ENCODE data around the gene DNAH1.

The DNAH1 gene

DNA sequence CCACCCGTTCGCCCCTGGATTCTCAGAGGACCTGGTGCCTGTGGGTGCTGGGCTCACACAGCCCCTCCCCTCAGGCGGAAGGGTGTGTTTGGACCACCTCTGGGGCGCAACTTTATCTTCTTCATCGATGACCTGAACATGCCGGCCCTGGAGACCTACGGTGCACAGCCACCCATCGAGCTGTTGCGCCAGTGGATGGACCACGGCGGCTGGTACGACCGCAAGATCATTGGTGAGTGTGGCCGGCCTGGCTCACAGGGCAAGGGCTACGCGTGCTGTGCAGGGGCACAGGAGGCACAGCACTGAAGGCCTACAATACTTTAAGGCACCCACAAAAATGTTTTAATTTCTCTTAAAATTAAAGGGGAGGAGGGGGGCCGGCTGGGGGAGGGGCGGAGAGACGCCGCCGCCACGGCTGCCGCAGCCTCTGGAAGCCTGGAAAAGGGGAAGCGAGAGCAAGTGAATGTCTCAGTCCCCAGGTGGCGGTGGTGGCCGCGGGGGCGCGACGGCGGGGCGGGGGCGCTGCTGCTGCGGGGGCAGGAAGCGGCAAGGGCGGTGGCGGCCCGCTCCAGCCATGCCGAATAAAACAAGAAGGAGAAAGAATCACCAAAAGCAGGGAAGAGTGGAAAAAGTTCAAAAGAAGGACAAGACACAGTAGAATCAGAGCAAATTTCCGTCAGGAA lies 56.8 kb downstream of the DNAH1 start:
- H3K27ac ChIP-seq: peak overlapping the region in 1 of 21 experiments; percentile 20
- no peak overlapping the region for H3K4me3 ChIP-seq

DNA sequence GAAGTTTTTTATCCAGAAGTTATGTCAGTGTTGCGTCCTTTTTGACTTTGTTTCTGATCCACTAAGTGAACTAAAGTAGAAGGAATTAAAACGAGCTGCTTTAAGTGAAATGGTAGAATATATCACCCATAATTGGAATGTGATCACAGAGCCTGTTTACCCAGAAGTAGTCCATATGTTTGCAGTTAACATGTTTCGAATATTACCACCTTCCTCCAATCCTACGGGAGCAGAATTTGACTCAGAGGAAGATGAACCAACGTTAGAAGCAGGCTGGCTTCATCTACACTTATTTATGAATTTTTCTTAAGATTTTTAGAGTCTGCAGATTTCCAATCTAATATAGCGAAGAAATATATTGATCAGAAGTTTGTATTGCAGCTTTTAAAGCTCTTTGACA lies 57.6 kb downstream of the DNAH1 start:
- Histone ChIP-seq H3K27ac (peak overlapping the region in 1 of 21 experiments; percentile 19), H3K4me3 (no peak overlapping the region)

DNA sequence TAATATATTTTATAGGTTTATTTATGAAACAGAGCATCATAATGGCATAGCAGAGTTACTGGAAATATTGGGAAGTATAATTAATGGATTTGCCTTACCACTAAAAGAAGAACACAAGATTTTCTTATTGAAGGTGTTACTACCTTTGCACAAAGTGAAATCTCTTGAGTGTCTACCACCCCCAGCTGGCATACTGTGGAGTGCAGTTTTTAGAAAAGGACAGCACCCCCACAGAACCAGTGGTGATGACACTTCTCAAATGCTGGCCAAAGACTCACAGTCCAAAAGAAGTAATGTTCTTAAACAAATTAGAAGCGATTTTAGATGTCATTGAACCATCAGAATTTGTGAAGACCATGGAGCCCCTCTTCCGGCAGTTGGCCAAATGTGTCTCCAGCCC lies 58.1 kb downstream of the DNAH1 start:
- no peak overlapping the region for H3K4me3 ChIP-seq
- no peak overlapping the region for H3K27ac ChIP-seq

DNA sequence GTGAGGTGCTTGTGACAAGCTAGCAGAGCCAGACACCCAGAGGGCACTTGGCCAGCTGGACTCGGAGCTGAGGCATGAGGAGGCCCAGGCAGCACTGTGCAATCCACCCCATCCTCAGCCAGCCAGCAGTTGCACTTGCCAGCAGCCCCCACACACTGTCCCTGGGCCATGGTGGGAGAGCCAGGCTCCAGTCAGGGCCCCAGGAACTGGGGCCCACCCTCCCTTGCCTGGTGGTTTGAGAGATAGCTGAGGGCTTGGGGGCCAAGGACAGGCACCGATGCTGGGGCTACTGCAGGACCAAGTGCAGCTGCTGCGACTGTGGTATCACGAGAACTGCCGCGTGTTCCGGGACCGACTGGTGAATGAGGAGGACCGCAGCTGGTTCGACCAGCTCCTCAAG lies 63.5 kb downstream of the DNAH1 start:
- no peak overlapping the region for H3K4me3 ChIP-seq
- no peak overlapping the region for H3K27ac ChIP-seq

DNA sequence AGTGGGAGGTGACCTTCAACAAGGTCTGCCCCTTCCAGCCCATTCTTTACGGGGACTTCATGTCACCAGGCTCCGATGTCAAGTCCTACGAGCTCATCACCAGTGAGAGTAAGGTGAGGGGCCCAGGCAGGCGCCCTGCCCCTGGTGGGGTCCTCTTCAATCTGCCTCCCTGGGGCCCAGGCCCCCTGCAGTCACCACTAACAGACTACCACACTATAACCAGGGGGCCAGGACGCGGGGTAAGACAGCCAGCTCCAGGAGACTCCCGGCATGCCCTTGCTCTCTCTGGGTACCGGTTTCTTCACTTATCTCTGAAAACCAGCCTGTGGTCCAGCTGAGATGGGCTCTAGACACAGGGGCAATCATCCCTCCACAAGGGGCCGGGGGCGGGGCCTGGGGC lies 63.9 kb downstream of the DNAH1 start:
- no peak overlapping the region for H3K4me3 ChIP-seq
- H3K27ac ChIP-seq: no peak overlapping the region

DNA sequence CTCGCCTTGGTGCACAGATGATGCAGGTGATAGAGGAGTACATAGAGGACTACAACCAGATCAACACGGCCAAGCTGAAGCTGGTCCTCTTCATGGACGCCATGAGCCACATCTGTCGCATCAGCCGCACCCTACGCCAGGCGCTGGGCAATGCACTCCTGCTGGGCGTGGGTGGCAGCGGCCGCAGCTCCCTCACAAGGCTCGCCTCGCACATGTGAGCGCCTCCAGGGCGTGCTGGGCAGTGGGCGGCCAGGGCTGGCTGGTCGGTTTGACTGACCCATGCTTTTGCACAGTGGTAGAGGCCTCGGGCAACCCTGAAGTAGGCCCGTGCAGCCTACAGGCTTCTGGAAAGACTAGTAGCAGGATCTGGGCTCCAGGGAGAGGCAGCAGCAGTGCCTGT lies 65.5 kb downstream of the DNAH1 start:
- Histone ChIP-seq H3K27ac (no peak overlapping the region), H3K4me3 (no peak overlapping the region)

DNA sequence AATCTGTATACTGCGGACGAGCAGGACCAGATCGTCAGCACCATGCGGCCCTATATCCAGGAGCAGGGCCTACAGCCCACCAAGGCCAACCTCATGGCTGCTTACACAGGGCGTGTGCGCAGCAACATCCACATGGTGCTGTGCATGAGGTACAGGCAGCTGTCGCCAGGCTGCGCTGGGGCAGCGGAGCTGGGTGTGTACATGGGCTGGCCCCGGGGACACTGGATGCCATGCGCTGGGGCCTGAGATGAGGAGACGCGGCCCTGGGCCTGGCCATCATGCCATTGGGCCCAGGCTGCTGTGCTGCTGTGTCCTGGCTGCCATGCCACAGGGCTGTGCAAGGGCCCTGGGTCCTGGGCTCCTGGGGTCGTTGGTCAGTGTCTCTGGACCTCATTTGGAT lies 67.3 kb downstream of the DNAH1 start:
- H3K4me3 ChIP-seq: no peak overlapping the region
- no peak overlapping the region for H3K27ac ChIP-seq

DNA sequence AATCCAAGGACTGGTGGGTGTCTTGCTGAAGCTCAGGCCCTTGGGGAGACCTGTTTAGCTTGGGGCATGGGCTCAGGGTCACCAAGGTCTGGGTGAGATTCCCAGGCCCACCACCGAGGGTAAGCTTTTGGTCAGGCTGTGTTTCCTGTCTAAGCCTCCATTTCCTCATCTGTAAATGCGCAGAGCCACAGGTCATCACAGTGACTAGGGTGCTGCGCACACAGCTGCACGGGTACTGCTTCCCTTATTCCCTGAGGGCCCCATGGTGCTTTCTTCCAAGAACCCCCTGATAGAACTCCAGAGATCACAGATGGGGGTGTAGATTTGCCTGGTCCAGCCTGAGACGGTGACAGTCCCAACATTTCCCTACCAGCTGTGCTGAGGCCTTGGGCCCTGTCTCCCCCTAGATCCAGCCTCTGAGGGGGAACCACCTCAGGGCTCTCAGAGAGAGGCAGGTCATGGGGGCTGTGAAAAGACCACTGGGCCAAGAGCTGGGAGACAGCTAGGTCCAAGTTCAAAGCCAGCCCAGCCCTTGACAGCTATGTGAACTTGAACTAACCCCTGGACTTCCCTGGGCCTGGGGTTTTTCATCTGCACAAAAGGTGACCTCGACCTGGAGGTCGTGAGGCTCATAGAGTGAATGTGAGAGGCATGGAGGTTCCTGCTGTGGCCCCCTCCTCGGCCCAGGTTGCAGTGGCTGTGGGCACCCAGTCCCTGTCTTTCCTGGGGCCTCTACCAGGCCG lies 68.1 kb downstream of the DNAH1 start:
- H3K27ac ChIP-seq: no peak overlapping the region
- H3K4me3 ChIP-seq: no peak overlapping the region

DNA sequence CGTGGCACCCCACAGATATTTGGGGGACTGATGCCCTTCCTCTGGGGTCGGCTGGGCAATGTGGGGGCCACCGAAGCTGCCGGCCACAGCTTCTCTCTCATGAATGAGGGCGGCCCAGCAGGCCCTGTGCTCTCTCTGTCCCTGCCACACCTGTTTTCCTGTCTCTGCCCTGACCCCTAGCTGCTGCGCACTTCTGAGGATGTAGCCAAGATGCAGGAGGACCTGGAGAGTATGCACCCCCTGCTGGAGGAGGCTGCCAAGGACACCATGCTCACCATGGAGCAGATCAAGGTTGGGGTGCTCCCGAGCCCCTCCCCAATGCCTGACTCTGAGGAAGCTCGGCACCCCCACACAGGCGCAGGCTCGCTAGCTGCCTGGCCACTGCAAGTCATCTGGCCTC lies 69.0 kb downstream of the DNAH1 start:
- H3K4me3 ChIP-seq: no peak overlapping the region
- H3K27ac ChIP-seq: no peak overlapping the region

DNA sequence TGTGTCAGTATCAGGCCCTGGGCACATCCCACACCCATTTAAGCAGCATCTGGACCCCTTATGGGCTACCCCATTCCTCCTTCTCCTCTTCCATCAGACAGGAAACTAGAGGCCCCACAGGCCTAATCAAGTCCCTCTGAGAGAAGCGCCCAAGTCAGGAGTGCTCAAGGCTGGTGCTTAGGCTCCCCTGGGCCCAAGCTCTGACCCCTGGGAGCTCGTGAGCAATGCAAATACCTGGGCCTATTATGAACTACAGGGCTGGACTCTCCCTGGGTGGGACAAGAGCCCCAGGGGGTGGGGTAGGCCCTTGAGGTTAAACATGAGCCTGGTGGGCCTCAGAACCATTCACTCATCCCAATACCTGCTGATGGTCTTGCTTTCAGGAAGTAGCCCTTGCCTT lies 71.4 kb downstream of the DNAH1 start:
- no peak overlapping the region for H3K27ac ChIP-seq

DNA sequence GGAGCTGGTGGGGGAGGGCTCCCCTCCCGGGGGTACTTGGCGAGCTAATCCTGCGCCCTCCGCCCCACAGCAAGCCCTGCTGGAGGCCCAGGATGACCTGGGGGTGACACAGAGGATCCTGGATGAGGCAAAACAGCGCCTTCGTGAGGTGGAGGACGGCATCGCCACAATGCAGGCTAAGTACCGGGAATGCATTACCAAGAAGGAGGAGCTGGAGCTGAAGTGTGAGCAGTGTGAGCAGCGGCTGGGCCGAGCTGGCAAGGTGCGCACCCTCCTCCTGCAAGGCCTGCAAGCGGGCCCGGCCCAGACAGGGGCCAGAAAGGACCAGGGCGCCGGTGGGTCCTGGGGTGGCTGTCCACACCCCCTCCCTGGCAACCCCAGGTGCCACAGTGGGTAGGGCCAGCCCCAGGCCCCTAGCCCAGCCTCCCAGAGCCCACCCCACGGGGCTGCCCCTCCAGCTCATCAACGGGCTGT lies 72.3 kb downstream of the DNAH1 start:
- Histone ChIP-seq H3K27ac (no peak overlapping the region), H3K4me3 (no peak overlapping the region)

More for the DNA sequence above, 71.4 kb downstream of the DNAH1 start:
- no peak overlapping the region for H3K4me3 ChIP-seq

DNA sequence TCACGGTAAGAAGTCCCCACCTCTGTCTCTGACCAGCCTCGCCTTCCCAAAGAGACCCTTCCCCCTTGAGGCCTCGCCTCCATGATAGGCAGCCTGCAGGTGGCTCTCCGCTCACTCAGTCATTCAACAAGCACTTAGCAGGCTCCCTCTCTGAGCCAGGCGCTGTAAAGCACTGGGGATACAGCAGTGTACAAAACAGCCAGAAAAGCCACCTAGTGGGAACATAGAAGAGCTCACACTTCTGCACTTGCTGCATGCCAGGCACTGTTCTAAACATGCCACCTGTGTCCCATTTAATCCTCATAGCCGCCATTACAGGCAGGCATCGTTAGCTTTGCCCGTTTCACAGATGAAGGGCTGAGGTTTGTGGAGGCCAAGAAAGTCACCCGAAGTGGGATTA lies 72.8 kb downstream of the DNAH1 start:
- no peak overlapping the region for H3K4me3 ChIP-seq
- H3K27ac ChIP-seq: no peak overlapping the region

DNA sequence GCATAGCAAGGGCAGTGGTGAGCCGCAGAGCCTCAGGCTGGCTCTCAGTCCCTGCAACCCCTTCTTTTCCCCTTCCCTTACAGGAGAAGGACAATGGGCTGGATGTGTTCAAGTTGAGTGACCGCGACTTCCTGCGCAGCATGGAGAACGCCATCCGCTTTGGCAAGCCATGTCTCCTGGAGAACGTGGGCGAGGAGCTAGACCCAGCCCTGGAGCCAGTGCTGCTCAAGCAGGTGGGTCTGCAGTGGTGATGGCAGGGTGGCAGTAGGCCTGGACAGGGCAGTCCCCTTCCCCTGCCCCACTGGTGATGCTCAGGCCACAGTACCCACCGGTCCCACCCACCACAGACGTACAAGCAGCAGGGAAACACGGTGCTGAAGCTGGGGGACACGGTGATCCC lies 75.0 kb downstream of the DNAH1 start:
- no peak overlapping the region for H3K27ac ChIP-seq

DNA sequence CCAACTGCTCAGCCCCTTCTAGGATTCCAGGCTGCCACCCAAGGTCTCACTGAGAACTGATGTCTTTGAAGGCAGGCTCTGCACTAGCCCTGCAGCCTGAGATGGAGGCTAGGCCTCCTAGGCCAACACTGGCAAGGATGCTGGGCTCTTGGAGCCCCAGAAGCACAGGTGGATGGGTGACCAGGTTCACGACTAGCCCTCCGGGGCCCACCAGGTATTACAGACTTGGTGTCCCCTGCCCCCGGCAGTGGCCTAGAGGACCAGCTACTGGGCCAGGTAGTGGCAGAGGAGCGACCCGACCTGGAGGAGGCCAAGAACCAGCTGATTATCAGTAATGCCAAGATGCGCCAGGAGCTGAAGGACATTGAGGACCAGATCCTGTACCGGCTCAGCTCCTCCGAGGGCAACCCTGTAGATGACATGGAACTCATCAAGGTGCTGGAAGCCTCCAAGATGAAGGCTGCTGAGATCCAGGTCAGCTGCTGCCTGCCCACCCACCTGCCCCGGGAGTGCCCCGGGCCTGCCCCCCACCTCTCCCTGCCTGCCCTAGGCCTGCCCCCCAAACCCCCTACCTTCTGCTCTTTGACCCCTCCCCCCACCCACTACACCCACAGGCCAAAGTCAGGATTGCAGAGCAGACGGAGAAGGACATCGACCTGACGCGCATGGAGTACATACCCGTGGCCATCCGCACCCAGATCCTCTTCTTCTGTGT lies 76.3 kb downstream of the DNAH1 start:
- no peak overlapping the region for H3K27ac ChIP-seq
- H3K4me3 ChIP-seq: no peak overlapping the region

More for the DNA sequence above, 75.0 kb downstream of the DNAH1 start:
- no peak overlapping the region for H3K4me3 ChIP-seq

DNA sequence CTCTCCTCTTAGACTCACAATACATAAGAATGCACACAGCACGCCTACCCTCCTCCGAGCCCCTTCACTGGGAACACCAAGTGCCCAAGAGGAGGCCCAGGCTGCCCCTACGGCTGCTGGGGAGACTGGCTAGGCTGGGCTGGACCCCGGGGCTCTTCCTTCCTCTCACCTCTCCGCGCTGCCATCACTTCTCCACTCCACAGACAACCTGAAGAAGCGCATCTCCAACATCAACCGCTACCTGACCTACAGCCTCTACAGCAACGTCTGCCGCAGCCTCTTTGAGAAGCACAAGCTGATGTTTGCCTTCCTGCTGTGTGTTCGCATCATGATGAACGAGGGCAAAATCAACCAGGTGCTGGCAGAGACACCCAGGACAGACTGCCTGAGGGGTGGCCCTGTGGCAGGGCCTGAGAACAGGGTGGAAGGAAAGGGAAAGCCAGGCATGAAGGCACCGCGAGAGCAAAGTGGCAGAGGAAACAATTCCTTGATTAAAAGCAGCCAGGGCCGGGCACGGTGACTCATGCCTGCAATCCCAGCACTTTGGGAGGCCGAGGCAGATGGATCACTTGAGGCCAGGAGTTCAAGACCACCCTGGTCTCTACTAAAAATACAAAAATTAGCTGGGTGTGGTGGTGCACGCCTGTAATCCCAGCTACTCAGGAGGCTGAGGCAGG lies 77.2 kb downstream of the DNAH1 start:
- no peak overlapping the region for H3K4me3 ChIP-seq

DNA sequence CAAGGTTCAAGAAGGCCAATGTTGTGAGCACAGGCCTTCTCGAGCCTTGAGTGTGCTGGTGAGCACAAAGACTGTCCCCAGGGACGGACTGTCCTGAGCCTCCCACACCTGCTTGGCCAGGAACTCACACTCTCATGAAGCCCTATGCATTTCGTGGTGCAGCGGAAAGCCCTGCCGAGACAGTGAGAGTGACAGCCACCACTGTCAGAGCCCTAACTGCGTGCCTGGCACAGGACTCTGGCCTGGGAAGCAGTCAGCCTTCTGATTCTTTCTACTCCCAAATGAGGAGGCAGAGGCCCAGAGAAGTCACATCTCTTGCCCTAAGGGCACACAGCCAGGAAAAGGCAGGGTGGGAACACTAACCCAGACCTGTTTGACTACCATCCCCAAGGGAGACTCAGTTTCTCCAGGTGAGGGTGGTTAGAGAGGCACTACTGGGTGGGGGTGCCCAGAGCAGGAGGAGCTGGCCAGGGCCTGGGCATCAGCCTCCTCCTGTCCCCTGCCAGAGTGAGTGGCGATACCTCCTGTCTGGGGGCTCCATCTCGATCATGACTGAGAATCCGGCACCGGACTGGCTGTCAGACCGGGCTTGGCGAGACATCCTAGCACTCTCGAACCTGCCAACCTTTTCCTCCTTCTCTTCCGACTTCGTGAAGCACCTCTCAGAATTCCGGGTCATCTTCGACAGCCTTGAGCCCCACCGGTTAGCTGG lies 78.0 kb downstream of the DNAH1 start:
- Histone ChIP-seq H3K27ac (no peak overlapping the region), H3K4me3 (no peak overlapping the region)

More for the DNA sequence above, 77.2 kb downstream of the DNAH1 start:
- no peak overlapping the region for H3K27ac ChIP-seq

DNA sequence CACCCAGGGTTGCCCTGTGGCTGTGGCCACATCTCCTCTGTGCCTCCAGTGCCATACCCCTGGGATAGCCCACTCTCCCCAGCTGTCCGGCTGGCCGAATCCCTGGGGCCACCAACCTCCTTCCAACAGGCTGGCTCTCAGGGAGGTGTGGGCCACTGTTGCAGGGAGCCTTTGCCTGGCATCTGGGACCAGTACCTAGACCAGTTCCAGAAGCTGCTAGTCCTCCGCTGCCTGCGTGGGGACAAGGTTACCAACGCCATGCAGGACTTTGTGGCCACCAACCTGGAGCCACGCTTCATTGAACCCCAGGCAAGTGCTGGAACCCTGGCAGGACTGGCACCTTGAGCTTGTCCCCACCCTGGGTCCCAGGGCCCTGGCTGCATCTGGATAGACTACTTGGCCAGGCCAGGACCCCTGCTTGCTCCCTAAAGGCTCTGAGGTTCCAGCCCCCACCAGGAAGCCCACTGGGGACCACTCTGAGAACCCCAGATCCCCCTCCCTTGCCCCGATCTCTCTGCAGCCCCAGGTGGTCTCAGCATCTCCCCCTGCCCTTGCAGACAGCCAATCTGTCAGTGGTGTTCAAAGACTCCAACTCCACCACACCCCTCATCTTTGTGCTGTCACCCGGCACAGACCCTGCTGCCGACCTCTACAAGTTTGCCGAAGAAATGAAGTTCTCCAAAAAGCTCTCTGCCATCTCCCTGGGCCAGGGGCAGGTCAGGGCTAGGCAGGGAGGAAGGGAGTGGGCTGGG lies 78.8 kb downstream of the DNAH1 start:
- no peak overlapping the region for H3K27ac ChIP-seq
- no peak overlapping the region for H3K4me3 ChIP-seq

DNA sequence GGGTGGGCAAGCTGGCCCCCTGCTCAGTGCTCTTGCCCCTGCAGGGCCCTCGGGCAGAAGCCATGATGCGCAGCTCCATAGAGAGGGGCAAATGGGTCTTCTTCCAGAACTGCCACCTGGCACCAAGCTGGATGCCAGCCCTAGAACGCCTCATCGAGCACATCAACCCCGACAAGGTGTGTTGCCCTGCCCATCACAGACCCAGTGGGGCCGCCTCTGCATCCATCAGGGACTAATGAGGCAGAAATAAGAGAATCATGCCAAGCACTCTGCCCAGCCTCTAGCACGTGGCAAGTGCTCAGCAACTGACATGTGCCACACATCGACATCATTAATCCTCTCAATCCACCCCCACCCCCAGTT lies 79.4 kb downstream of the DNAH1 start:
- Histone ChIP-seq H3K4me3 (no peak overlapping the region), H3K27ac (no peak overlapping the region)
